Renal pelvis (tissue), 4 donors: Measurements from ENCODE around the gene MFAP2. TPM values are rescaled to one million over a fixed set of nuclear protein-coding genes. Genes with fewer than 3 reads are reported as not detected.

ENCODE experiments used
- DNase-seq: peaks from one replicate; pipeline ENCODE4 v3.0.0-alpha.2; 2013
- polyA plus RNA-seq, 3 donors: library from polyadenylated mRNA; unstranded; fragments of 120-200 nt; gene quantifications; one replicate each; pipeline ENCODE4 v1.2.1, GENCODE V29; 2013; ENCODE audit not compliant: insufficient read length in 3 of 3

Gene MFAP2
- polyA plus RNA-seq, 3 donors: 161 to 233 (median 230) TPM

DNA sequence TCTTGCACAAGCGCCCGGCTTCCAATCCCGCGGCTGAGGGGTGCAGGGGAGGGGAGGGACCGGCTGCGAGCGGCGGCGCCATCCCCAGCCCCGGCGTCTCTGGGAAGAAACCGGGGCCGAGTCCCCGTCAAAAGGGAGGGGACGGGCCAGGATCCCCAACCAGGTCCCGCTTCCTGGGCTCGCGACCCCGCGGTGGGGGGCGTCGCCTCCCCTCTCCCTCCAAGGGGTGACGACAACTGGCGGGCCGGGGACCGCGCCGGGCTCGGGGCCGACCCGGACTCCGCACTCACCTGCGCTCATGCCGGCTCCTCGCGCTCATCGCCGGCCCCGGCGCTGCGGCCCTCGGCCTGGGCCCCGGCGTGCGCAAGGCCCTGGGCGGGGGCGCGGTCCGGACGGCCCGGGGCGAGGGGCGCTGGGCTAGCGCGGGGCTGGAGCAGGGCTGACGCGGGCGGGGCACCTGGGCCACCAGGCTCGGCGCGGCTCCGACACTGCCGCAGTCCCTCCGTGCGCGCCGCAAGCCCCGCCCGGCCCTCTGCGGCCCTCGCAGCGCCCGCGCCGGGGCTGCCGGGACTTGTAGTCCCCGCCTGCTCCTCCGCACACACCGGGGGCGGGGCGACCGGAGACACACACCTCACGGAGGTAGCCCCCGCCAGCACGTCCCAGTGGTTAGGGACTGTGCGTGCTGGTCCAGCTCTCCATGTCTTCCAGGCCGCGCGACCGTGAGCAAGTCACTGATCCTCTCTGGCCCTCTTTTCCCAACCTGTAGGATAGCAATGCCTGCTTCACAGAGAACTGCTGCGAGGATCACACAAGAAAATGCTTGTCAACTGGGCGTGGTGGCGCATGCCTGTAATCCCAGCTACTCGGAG lies 31.3 kb upstream of the MFAP2 start, which contains the start of gene ATP13A2:
ATP13A2 (minus strand) TSS at position 490 of the 869 bp plus-strand sequence; CDS start at position 300, 190 bp downstream.
- peak; percentile 77 for DNase-seq

DNA sequence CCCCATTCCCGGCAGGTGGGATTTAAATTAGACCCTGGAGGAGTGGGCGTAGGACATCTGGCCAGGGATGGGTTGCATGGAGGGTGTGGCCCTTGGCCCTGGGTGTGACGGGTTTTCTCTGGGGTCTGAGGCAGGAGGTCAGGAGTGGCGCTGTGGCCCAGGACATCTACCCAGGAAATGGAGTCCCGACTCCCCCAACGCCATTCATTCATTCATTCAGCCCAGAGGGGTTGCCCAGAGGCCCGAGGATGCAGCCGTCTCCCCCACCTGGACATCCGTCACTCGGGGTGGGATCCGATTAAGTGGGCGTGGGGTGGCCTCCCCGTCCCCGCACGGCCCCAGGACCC lies 30.6 kb upstream of the MFAP2 start:
- DNase-seq: no peak

DNA sequence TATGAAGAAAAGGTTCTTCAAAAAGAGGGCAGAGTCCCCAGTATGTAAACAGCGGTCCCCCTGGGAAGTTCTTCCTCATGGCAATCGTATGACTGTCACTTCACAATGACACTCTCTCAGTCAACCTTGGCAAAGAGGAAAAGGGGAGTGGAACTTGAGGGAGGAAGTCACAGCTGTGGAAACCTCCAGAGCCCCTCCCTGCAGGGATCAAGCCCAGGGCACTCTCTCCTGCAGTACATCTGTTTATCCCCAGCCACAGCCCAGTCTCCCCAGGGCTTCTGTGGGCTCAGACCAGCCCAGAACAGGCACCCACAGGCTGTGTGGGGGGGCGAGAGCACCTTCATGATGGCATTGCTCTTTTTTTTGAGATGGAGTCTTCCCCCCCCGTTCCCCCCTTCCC lies 29.3 kb upstream of the MFAP2 start:
- no peak for DNase-seq

DNA sequence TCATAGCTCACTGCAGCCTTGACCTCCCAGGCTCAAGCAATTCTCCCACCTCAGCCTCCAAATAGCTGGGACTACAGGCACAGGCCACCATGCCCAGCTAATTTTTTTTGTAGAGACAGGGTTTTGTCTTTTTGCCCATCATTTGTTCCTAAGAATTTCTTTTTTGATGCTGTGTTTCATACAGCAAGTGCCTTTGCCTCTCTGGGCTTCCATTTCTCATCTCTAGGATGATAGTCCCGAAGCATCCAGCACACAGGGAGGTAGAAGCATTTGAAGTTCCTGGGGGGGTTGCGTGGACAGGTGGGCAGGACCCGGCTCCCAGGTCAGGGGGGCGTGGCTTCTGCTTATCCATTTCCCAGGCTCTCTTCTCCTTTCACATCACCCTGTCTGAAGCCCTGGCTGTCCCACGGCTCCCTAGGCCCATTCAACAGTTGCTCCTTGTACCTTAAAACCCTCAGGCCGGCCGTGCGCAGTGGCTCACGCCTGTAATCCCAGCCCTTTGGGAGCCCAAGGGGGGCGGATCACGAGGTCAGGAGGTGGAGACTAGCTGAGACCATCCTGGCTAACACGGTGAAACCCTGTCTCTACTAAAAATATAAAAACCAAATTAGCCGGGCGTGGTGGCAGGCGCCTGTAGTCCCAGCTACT lies 27.9 kb upstream of the MFAP2 start:
- no peak for DNase-seq

DNA sequence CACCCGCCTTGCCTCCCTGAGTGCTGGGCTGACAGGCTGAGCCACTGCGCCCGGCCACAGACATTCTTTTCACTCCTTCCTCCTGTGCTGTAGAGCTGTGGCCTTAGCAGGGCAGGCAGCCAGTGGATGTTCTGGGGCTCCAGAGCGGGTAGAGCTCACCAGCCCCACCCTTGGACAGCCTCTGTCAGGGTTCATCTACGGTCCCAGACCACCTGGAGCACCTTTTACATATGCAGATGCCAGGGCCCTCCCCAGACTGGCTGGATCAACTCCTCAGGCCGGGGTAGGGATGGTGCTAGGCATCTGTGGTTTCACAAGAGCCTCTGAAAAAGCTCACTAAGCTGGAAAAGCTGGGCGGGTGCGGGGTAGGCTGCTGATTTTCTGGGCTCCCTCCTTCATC lies 26.7 kb upstream of the MFAP2 start:
- DNase-seq: no peak

DNA sequence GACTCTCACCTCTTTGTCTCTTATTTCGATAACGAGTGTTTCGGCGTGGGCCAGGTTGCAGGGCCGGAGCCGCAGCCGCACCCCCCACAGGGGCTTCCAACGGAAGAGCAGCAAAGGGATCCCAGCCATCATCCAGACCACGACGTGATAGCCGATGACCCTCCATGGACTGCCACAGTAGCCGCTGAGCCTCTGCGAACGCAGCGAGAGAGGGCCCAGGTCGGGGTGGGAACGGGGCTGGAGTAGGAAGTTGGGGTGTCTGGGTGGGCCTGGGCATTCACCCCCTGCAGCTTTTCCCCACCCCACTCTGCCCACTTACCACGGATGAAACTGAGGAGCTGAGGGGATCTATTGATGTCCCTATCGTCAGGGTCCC lies 24.9 kb upstream of the MFAP2 start:
- DNase-seq: no peak

DNA sequence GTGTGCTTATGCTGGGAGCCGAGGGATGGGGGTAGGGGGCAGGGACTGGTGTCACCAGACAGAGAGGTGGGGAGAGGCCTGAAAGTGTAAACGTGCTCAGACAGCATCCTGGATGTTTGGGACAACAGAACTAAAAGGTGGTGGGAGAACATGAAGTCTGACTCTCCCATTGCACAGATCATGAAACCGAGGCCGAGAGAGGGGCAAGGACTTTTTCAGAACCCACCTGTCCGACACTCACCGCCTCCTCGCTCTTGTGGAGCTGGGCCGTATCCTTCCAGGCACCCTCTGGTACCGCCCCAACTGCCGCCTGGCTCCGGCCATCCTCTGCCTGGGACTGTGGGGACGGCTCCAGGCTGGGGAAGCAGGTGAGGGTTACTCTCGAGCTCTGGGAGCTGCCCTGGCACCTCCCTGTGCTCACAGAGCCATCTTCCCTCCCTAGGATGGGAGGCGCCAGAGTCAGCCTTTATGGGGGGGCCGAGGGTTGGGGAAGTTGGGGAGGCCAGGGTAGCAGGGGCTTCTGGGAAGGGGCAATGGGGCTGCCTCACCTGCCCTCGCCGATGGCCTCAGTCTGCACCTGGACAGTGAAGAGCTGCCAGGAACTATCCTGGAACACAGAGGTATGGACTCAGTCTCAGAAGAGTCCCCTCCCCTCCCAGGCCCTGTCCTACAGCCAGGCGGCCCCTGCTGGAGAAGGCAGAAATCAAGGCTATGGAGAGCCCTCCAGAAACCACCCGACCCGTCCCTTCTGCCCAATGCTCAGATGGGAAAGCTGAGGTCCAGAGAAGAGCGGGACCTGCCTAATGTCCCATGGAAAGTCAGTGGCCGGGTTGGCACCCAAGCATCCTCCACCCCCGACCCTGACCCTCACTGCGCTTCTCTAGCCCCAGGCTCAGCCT lies 24.3 kb upstream of the MFAP2 start:
- DNase-seq: no peak

DNA sequence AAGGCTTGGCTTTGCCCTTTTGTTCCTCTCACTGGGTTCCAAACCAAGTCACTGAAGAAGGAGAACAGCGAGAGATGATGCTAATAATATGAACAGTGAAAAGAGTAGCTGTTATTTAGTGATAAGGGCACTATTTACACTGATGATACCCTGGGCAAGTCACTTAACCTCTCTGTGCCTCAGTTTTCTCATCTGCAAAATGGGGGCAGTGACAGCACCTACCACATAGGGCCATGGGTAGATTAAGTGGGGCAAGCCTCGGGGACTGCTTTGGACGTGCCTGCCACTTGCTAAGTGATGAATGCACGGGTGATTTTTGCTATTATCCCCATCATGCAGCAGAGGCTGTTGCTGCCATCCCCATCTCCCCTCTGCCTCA lies 22.1 kb upstream of the MFAP2 start:
- DNase-seq: no peak

DNA sequence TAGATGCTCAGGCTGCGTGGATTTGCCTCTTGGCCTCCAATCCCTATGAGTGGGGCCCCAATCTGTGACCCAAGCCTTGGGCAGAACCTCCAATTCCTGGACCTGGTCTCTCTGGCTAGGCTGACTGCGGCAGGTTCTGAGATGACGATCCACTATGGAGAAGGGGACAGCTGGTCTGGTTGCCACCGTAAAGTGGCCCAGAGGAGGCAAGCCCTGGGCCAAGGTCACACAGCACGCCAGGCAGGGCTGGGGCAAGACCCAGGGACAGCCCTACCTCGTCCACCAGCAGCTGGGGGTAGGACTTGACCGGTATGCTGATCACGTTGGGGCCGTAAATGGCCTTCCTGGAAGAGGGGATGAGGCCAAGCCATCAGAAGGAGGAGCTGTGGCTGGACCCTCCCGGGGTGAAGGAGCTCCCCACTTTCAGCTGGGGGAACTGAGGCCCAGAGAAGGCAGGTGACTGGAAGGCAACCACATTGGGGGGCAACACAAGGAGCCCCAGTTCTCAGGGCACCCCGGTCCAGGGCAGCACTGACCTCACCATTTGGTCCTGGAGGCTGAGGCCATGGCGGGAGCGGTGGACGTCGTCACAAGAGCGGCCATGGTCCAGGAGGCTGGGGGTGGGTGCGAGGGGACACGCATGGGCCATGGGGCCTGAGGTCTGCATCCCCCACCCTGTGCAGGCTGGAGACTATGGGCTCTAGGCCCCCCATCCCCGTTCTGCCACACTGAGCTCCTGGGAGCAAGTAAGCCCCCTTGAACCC lies 21.5 kb upstream of the MFAP2 start:
- DNase-seq: no peak

DNA sequence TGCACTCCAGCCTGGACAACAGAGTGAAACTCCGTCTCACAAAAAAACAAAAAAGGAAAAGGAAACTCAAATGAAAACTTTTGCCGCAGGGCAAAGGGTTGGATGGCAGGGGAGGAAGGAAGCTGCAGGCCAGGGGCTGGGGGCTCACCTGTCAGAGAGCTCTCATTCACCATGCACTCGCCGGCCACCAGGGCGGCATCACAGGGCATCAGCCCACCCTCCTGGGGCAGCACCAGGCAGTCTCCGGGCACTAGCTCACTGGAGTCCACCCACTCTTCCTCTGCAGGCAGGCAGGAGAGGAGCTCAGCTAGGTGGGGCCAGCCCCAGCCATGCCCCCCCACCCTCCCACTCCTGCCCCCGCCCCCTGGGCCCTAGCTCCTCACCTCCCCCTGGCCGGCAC lies 19.4 kb upstream of the MFAP2 start:
- no peak for DNase-seq

DNA sequence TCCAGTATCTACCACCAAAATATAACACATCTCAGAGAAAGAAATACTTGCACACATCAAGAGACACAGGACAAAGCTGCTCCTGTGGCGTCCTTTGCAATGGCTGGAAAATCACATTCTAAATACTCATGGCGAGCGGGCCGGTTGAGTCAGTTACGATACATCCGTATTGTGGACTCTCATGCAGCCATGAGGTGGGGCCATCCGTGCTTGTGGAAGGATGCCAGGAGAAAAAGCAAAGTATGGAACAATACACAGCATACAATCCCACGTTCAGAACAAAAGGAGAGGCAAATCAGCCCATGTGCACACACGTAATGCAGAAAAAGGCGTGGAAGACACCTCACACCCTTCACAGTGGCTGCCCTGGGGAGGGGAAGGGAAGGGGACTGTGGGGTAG lies 18.2 kb upstream of the MFAP2 start:
- DNase-seq: no peak

DNA sequence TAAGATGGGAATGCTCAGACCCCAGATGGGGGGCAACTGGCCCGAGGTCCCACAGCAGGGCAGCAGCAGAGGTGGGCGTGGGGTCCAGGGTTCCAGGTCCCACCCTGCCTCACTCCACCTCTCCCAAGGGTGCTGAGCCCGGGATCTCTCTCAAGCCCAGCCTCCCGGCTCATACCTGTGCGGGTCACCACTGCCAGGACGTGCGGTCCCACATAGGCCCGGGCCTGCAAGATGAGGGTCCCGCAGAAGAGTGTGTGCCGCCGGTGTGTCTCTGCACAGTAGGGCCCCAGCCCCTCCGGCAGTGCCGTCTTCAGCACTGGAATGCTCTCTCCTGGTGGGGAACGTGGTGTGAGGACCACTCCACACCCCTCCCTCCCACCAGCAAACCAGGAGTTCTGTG lies 16.4 kb upstream of the MFAP2 start:
- no peak for DNase-seq

DNA sequence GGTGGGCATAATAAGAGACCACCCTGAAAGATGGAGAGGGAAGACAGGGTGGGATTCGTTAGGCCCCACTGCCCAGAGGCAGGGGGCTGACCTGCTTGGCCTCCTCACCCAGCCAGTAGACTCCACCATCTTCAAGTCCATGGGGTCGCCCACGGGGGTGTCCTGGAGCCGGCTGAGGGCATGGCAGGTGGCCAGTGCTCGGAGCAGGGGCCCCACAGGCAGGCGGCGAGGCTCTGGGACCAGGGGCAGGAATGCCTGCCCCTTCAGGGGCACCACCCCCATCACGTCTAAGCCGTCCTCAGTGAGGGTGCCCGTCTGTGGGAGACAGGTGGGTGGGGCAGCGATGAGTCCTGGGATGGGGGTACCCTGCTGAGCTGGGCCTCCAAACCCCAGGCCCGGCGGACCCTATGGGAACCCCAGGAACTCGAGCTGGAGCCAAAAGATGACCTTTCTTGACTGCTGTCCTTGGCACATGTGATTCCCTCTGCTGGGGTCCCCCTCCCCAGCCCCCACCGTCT lies 13.2 kb upstream of the MFAP2 start:
- no peak for DNase-seq

DNA sequence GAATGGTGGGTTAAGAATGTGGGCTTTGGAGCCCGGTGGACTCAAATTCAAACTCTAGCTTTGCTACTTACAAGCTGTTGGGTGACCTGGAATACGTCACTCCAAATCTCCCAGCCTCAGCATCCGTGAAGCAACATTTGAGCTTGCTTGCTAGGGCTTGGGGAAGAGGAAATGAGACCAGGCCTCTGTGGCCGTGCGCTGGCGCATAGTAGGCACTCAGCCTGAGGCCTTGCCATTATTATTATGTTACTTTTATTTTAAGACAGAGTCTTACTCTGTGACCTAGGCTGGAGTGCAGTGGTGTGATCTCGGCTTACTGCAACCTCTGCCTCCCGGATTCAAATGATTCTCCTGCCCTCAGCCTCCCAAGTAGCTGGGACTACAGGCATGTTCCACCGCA lies 12.3 kb upstream of the MFAP2 start:
- no peak for DNase-seq

DNA sequence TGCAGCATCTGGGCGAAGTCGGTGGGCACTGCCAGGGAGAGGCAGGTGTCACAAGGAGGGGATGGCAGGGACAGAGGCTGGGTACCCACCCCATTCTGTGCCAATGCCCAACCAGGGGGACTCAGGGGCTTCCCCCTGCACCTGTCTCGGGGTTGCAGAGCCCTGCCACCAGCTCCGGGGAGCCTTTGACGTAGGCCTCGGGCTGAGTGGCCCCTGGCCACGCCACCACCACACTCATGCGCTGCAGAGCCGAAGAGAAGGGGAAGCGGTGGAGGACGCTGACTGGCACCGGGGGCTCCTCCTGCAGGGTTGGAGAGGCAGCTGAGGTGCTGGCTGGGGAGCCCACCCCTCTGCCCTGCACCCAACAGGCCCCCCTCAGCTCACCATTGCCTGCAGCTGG lies 11.7 kb upstream of the MFAP2 start:
- no peak for DNase-seq

DNA sequence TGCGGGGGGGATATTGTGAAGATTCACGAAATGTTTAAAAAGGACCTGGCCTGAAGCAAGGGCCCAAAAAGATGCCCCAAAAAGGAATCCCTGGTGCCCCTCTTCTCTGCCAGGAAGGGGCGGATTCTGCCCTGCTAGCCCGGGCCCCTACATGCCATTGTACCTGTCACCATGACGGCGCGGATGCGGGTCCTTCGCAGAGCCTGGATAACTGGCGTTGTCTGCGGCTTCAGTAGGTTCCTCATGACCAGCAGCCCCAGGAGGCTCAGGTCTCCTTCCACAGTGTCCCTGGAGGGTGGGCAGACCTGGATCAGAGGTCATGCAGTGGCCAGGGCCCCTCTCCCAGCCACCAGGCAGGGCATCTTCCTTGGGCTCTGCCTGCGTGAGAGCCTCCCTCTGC lies 11.2 kb upstream of the MFAP2 start:
- DNase-seq: no peak

DNA sequence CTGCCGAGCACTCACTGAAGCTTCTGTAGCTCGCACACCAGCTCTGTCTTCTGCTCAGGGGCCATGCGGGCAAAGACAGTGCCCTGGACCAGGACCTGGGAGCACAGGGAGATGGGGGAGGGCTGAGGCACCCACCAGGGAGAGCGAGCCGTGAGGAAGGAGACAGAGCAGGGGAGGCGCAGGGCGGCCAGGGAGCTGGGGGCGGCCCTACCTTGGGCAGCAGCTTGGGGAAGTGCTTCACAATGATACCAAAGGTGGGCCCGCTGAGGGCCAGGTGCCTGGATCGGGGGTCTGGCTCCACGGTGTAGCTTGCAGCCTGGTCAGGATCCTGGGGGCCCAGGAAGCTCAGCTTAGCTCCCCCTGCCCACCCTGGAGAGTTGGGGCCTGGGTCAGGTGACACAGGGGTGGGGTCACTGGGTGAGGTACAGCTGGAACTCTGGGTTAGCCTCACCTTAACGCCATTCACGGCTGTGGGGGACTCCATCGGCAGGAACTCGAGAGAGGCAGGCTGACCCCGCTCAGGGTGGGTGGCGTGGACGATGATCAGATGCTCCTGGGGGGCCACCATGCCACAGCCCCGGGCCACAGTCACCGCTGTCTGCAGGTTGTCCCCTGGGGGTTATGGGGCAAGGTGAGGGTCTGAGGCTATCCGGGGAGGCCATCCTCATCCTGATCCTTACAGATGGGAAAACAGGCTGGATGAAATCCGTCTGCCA lies 9.4 kb upstream of the MFAP2 start:
- DNase-seq: no peak

DNA sequence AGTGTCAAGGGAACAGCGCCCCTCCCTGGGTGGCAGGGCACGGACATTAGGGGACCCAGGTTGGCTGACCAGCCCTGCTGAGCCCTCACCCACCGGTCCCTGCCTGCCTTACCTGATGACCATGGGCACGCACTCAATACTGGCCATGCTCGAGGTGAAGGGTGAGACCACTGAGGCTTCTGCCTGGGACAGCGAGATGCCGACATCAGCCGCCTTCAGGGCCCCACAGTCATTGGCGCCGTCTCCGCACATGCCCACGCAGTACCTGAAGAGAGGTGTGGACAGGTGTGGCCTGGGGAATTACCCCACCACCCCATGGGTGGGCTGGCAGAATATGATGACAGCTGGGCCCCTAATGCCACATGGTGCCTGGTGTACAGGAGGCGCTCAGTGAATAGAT lies 7.8 kb upstream of the MFAP2 start:
- DNase-seq: no peak

DNA sequence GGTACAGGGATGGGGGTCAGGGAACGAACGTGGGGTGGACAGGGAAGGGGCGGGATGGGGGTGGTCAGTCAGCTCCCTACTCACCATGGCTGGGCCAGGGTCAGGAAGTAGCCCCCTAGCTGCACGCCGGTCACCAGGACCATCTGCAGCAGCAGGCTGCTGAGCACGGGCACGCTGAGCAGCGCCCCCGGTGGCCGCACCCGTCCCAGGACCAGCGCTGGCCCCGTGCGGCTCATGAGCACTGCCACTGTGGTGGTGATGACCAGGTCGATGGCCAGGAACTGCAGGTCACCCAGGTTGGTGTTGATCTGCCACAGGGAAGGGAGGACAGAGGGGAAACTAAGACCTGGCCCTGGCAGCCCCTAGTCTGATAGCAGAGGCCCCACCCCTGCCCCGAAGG lies 6.5 kb upstream of the MFAP2 start:
- no peak for DNase-seq

DNA sequence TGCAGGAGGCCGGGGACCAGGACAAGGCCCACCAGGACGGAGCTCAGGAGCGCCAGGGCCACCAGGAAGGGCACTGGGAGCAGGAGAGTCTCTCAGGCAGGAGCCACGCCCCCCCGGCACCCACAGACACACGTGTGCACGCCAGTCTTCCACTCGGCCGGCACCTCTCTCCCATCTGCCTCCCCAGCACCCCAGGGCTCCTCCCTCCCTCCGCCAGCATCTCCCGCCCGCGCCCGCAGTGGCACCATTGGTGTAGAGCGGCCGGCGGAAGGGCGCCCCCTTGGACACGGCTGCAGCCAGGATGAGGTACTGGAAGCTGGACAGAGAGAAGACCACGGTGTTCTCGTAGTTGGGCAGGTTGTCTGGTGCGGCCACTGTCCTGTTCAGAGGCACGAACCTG lies 6.1 kb upstream of the MFAP2 start:
- no peak for DNase-seq

DNA sequence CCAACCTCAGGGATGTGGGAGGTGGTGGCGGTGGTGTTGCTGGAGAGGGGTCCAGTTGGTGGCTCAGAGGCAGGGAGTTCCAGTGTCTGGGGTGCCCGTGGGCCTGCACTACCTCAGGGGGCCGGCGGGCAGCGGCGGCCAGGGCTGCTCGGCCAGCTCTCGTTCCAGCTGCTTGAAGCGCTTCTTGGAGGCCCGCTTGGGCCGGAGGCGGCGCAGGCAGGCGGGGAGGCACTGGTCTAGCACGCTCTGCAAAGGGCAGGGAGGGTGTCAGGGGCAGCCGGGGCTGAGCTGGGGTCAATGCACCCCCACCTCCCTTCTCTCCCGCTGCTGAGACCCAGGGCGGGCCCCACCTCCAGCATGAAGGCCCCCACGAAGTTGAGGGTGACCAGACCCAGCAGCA lies 5.7 kb upstream of the MFAP2 start:
- no peak for DNase-seq
